ENCODE data around the gene C11orf86.

C11orf86 gene

DNA sequence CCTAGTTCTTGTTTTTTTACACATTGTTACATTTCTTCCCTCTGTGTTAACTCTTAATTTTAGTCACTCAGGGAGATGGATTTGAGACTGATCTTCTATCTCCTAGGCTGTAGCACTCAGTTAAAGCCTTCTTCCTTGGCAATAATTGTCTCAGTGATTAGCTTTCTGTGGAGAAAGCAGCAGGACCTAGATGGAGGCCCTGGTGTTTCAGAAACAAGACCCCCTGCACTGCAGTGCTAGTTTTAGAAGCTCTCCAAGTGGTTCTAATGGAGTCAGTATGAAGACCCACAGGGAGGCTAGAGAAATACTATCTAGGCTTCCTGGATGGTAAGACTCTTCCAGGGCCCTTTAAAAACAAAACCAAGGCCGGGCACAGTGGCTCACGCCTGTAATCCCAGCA lies 12.9 kb upstream of the C11orf86 start:
- H3K4me3 ChIP-seq (ENCODE audit: low read depth, low read length) = no peak overlapping the region
- no peak for TF ChIP-seq CTCF (IDR thresholded peaks at IDR 0.05; ENCODE audit: low read depth, low read length)
- no peaks in the 10 kb centered on the region; the same call in 1 of the 2 replicates for H3K4me1 ChIP-seq
- no peaks in the 10 kb centered on the region; the same call in 1 of the 2 replicates for H3K36me3 ChIP-seq
- H3K27me3 ChIP-seq = no peaks in the 10 kb centered on the region
- H3K9me3 ChIP-seq = peaks cover 3% of the 10 kb centered on the region
- no peak for DNase-seq

DNA sequence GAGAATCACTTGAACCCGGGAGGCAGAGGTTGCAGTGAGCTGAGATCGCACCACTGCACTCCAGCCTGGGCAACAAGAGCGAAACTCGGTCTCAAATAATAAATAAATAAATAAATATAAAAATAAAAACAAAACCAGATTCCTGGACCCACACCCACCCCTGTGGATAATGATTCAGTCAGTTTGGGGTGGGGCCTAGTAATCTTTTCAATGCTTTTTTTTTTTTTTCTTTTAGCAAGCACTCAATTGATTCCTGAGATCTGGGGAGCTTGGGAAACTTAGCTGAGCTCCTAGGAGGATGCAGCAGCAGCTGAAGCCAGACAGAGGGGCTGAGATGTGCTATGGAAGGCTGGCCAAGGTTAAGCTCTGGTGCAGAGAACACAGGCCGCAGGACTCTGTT lies 12.3 kb upstream of the C11orf86 start:
- Histone ChIP-seq H3K9me3 (peaks cover 3% of the 10 kb centered on the region), H3K27me3 (no peaks in the 10 kb centered on the region), H3K36me3 (no peaks in the 10 kb centered on the region), H3K4me1 (no peaks in the 10 kb centered on the region), H3K4me3 (ENCODE audit: low read depth, low read length) (no peak overlapping the region)
- no peak for TF ChIP-seq CTCF (IDR thresholded peaks at IDR 0.05; ENCODE audit: low read depth, low read length)
- no peak for DNase-seq

DNA sequence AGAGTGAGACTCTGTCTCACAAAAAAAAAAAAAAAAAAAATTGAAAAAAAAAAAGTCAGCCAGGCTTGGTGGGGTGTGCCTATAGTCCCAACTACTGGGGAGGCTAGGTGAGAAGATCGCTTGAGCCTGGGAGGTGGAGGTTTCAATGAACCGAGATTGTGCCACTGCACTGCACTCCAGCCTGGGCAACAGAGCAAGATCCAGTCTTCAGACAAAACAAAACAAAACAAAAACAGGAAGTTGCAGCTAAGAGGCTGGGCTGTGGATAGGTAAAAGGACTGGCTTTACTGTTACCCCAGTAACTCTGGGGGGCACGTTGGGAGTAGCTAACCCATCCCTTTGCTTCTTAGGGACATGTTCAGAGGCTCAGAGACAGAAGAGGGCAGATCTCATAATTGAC lies 10.6 kb upstream of the C11orf86 start:
- H3K27me3 ChIP-seq = no peaks in the 10 kb centered on the region
- no peak for DNase-seq
- H3K9me3 ChIP-seq = no peaks in the 10 kb centered on the region
- no peak for TF ChIP-seq CTCF (IDR thresholded peaks at IDR 0.05; ENCODE audit: low read depth, low read length)
- no peaks in the 10 kb centered on the region; the same call in 1 of the 2 replicates for H3K4me1 ChIP-seq
- no peaks in the 10 kb centered on the region for H3K36me3 ChIP-seq
- H3K4me3 ChIP-seq (ENCODE audit: low read depth, low read length) = no peak overlapping the region

DNA sequence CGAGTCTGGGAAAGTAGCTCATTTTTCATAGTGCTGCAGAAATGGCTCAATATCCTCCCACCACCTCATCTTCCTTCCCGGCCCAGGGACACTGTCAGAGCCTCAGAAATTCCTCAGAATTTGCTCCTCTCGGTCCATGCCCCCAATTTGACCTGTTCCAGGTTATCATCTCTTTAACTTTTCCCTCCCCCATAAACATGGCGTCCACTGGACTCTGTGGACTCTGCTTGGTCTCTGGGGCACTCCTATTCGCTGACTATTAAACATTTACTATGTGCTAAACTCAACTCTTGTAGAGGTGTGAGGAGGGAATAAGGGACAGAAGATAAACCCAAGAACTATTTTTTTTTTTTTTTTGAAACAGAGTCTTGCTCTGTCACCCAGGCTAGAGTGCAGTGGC lies 8.8 kb upstream of the C11orf86 start:
- H3K4me1 ChIP-seq = no peaks in the 10 kb centered on the region; the same call in 1 of the 2 replicates

DNA sequence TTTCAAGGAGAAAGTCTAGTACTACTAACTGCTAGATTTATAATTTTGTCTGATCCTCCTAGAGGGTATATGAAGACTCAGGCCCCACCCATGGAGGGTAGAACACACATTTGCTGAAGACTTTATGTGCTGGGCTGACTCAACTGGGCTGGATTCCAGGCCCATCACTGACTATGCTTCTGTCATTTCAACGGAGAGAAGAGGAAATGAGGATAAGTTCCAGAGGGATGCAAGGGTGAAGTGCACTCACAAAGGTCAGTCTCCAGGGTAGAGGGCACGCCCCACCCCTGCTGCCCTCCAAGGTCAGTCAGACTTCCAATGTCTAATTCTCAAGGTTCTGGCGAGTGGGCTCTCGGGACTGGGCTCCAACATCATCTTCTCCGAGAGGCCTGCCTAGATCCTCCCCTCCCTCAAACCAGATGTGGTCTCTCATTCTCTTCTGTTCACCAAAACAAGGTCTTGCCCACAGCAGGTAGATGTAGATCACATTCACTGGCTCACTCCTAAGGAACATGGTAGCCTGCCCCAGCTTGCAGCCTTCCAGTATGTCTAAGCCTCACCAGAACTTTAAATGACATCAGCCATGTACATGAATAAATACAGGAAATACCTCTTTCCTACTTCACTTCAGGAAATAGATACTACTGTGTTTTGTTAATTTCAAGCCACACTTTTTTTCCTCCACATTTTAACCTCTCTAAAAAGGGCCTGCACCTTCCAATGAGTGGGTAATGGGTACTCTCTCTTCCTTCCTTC lies 7.3 kb upstream of the C11orf86 start:
- H3K4me3 ChIP-seq (ENCODE audit: low read depth, low read length) = no peak overlapping the region
- no peak for DNase-seq
- no peaks in the 10 kb centered on the region; the same call in 1 of the 2 replicates for H3K4me1 ChIP-seq
- no peaks in the 10 kb centered on the region for H3K9me3 ChIP-seq
- no peak for TF ChIP-seq CTCF (IDR thresholded peaks at IDR 0.05; ENCODE audit: low read depth, low read length)
- no peaks in the 10 kb centered on the region for H3K27me3 ChIP-seq
- no peaks in the 10 kb centered on the region for H3K36me3 ChIP-seq

More for the DNA sequence above, 8.8 kb upstream of the C11orf86 start:
- no peaks in the 10 kb centered on the region for H3K27me3 ChIP-seq
- no peaks in the 10 kb centered on the region for H3K9me3 ChIP-seq
- no peak for DNase-seq
- H3K36me3 ChIP-seq = no peaks in the 10 kb centered on the region
- no peak for TF ChIP-seq CTCF (IDR thresholded peaks at IDR 0.05; ENCODE audit: low read depth, low read length)
- H3K4me3 ChIP-seq (ENCODE audit: low read depth, low read length) = no peak overlapping the region

- H3K36me3 ChIP-seq = no peaks in the 10 kb centered on the region
- no peaks in the 10 kb centered on the region; the same call in 1 of the 2 replicates for H3K4me1 ChIP-seq
- DNase-seq = no peak
- no peak overlapping the region for H3K4me3 ChIP-seq (ENCODE audit: low read depth, low read length)
- TF ChIP-seq CTCF (IDR thresholded peaks at IDR 0.05; ENCODE audit: low read depth, low read length) = no peak
- no peaks in the 10 kb centered on the region for H3K27me3 ChIP-seq
- H3K9me3 ChIP-seq = no peaks in the 10 kb centered on the region
Measured at GRCh38 chr11:66969584-66970225, 5.4 kb upstream of the C11orf86 start.

Data from BE2C (cell line).